IPS-20b (cell line): ENCODE data around the gene TAF6.

Experiments used
- H3K27ac ChIP-seq: one replicate; pipeline ENCODE4 v1.5.1; 2013; ENCODE audit warnings: low read length
- H3K27me3 ChIP-seq: 2 replicates; pipeline ENCODE4 v1.6.1; 2013; ENCODE audit warnings: mild to moderate bottlenecking, low read length, inconsistent platforms; ENCODE audit not compliant: insufficient read depth
- H3K36me3 ChIP-seq: 2 replicates; pipeline ENCODE4 v1.6.1; 2013; ENCODE audit warnings: low read depth, mild to moderate bottlenecking, inconsistent platforms, low read length, moderate library complexity; ENCODE audit not compliant: insufficient read depth
- H3K4me1 ChIP-seq: 2 replicates; pipeline ENCODE4 v1.6.1; 2013; ENCODE audit warnings: mild to moderate bottlenecking, control low read depth, inconsistent platforms, low read length, moderate library complexity; ENCODE audit not compliant: insufficient read depth
- H3K4me3 ChIP-seq: 2 replicates; pipeline ENCODE4 v1.5.1; 2013; ENCODE audit warnings: mild to moderate bottlenecking, low read length, inconsistent platforms
- H3K9ac ChIP-seq: 2 replicates; pipeline ENCODE4 v1.6.1; 2013; ENCODE audit warnings: low read depth, mild to moderate bottlenecking, inconsistent platforms, low read length, moderate library complexity
- H3K9me3 ChIP-seq: 2 replicates; pipeline ENCODE4 v1.6.1; 2013; ENCODE audit warnings: mild to moderate bottlenecking, low read depth, low read length, inconsistent platforms; ENCODE audit not compliant: insufficient read depth

TAF6 gene

GRCh38 chr7:100127866-100128636 lies 8.9 kb upstream of the TAF6 start:
- H3K9me3 ChIP-seq, result no peaks in the 10 kb centered on the region
- H3K4me3 ChIP-seq, result peak overlapping the region; percentile 92
- no peak overlapping the region for H3K27ac ChIP-seq
- peaks cover 28% of the 10 kb centered on the region for H3K27me3 ChIP-seq
- H3K36me3 ChIP-seq, result 0 out of 2 replicates have a peak, but pooled peaks cover 6% of the 10 kb centered on the region
- peak overlapping the region; percentile 88; the same call in 1 of the 2 replicates for H3K9ac ChIP-seq
- H3K4me1 ChIP-seq, result peaks cover 3% of the 10 kb centered on the region; the same call in 1 of the 2 replicates

GRCh38 chr7:100126931-100127865 lies 8.0 kb upstream of the TAF6 start, which contains the start of gene MBLAC1:
Gene MBLAC1, plus strand, starts transcription at chr7:100126967. Its CDS starts 429 bp downstream, at chr7:100127396.
- Histone ChIP-seq H3K9ac (peak within 1 kb of the TSS; percentile 88), H3K27me3 (peaks cover 28% of the 10 kb centered on the region), H3K4me3 (peak within 1 kb of the TSS; percentile 92), H3K27ac (peak within 1 kb of the TSS; percentile 65), H3K36me3 (0 out of 2 replicates have a peak, but pooled peaks cover 6% of the 10 kb centered on the region), H3K4me1 (peaks cover 3% of the 10 kb centered on the region; the same call in 1 of the 2 replicates), H3K9me3 (no peaks in the 10 kb centered on the region)

GRCh38 chr7:100126239-100126930 lies 7.2 kb upstream of the TAF6 start:
- Histone ChIP-seq H3K36me3 (0 out of 2 replicates have a peak, but pooled peaks cover 6% of the 10 kb centered on the region), H3K27ac (peak overlapping the region; percentile 65), H3K9me3 (no peaks in the 10 kb centered on the region), H3K27me3 (peaks cover 28% of the 10 kb centered on the region), H3K4me1 (peaks cover 3% of the 10 kb centered on the region; the same call in 1 of the 2 replicates), H3K9ac (peak overlapping the region; percentile 88), H3K4me3 (peak overlapping the region; percentile 92)

- H3K27ac ChIP-seq, result no peak overlapping the region
- H3K4me3 ChIP-seq, result no peak overlapping the region
- no peak overlapping the region for H3K9ac ChIP-seq
- H3K4me1 ChIP-seq, result 0 out of 2 replicates have a peak, but pooled peaks cover 5% of the 10 kb centered on the region
- H3K36me3 ChIP-seq, result 0 out of 2 replicates have a peak, but pooled peaks cover 6% of the 10 kb centered on the region
- H3K27me3 ChIP-seq, result peaks cover 22% of the 10 kb centered on the region
- H3K9me3 ChIP-seq, result no peaks in the 10 kb centered on the region
These were observed 5.4 kb upstream of the TAF6 start for GRCh38 chr7:100124301-100125230.

- 0 out of 2 replicates have a peak, but pooled peaks cover 5% of the 10 kb centered on the region for H3K4me1 ChIP-seq
- no peak overlapping the region for H3K4me3 ChIP-seq
- no peak overlapping the region for H3K27ac ChIP-seq
- no peaks in the 10 kb centered on the region for H3K9me3 ChIP-seq
- 0 out of 2 replicates have a peak, but pooled peaks cover 6% of the 10 kb centered on the region for H3K36me3 ChIP-seq
- no peak overlapping the region for H3K9ac ChIP-seq
- peaks cover 2% of the 10 kb centered on the region; the same call in 1 of the 2 replicates for H3K27me3 ChIP-seq
These were observed 3.4 kb upstream of the TAF6 start for GRCh38 chr7:100122568-100122967.

- H3K9ac ChIP-seq, result no peak overlapping the region
- no peaks in the 10 kb centered on the region for H3K27me3 ChIP-seq
- H3K27ac ChIP-seq, result no peak overlapping the region
- 0 out of 2 replicates have a peak, but pooled peaks cover 6% of the 10 kb centered on the region for H3K36me3 ChIP-seq
- no peaks in the 10 kb centered on the region for H3K9me3 ChIP-seq
- H3K4me1 ChIP-seq, result 0 out of 2 replicates have a peak, but pooled peaks cover 5% of the 10 kb centered on the region
- no peak overlapping the region for H3K4me3 ChIP-seq
These were observed 2.9 kb upstream of the TAF6 start for GRCh38 chr7:100122067-100122466.

GRCh38 chr7:100120733-100121036 lies 1.5 kb upstream of the TAF6 start:
- Histone ChIP-seq H3K27me3 (no peaks in the 10 kb centered on the region), H3K27ac (no peak overlapping the region), H3K36me3 (0 out of 2 replicates have a peak, but pooled peaks cover 10% of the 10 kb centered on the region), H3K4me3 (peak overlapping the region; percentile 92; the same call in 1 of the 2 replicates), H3K9me3 (no peaks in the 10 kb centered on the region), H3K4me1 (0 out of 2 replicates have a peak, but pooled peaks cover 5% of the 10 kb centered on the region), H3K9ac (no peak overlapping the region)

- Histone ChIP-seq H3K27me3 (no peaks in the 10 kb centered on the region), H3K4me1 (0 out of 2 replicates have a peak, but pooled peaks cover 5% of the 10 kb centered on the region), H3K9ac (peak overlapping the region; percentile 93; the same call in 1 of the 2 replicates), H3K9me3 (no peaks in the 10 kb centered on the region), H3K4me3 (peak overlapping the region; percentile 92), H3K36me3 (0 out of 2 replicates have a peak, but pooled peaks cover 5% of the 10 kb centered on the region), H3K27ac (no peak overlapping the region)
These were observed 993 bp upstream of the TAF6 start for GRCh38 chr7:100119970-100120732.

GRCh38 chr7:100118388-100119071 lies 628 bp downstream of the TAF6 start:
- Histone ChIP-seq H3K4me3 (peak overlapping the region; percentile 92), H3K9ac (peak overlapping the region; percentile 93), H3K36me3 (peaks cover 10% of the 10 kb centered on the region), H3K9me3 (no peaks in the 10 kb centered on the region), H3K4me1 (0 out of 2 replicates have a peak, but pooled peaks cover 5% of the 10 kb centered on the region), H3K27me3 (no peaks in the 10 kb centered on the region), H3K27ac (peak overlapping the region; percentile 73)
